SK-N-SH treated with all-trans-retinoic acid at 6 μM for 48 hours (cell line): ENCODE measurements around the gene TMEM130.

Experiments used
- GLIS3 ChIP-seq: fragments of 250-450 bp; sonication (Bioruptor Pico); IDR thresholded peaks from 2 replicates; pipeline ENCODE4 v1.5.0; 2020; ENCODE audit warnings: mild to moderate bottlenecking, moderate library complexity
- OSR1 ChIP-seq: fragments of 250-450 bp; sonication (Bioruptor Pico); IDR thresholded peaks from 2 replicates; pipeline ENCODE4 v1.8.0; 2022; ENCODE audit warnings: moderate library complexity, mild to moderate bottlenecking, inconsistent platforms
- ZNF565 ChIP-seq: fragments of 450-650 bp; formaldehyde crosslinking; conservative IDR thresholded peaks from 2 replicates; pipeline ENCODE4 v1.5.0; 2020; ENCODE audit warnings: low read depth, mild to moderate bottlenecking, moderate library complexity
- ZNF70 ChIP-seq: fragments of 450-650 bp; formaldehyde crosslinking; IDR thresholded peaks from 2 replicates; pipeline ENCODE4 v1.5.0; 2020; ENCODE audit warnings: mild to moderate bottlenecking, moderate library complexity
- TF ChIP-seq, protein P1 (sequence below): fragments of 250-450 bp; sonication (Bioruptor Pico); IDR thresholded peaks from 2 replicates; pipeline ENCODE4 v1.8.0; 2020; ENCODE audit warnings: mild to moderate bottlenecking, moderate library complexity, borderline replicate concordance
- TF ChIP-seq, protein P2 (sequence below): fragments of 250-450 bp; sonication (Bioruptor Pico); IDR thresholded peaks from 2 replicates; pipeline ENCODE4 v1.8.0; 2021; ENCODE audit warnings: low read depth, mild to moderate bottlenecking, moderate library complexity, borderline replicate concordance

DNA sequence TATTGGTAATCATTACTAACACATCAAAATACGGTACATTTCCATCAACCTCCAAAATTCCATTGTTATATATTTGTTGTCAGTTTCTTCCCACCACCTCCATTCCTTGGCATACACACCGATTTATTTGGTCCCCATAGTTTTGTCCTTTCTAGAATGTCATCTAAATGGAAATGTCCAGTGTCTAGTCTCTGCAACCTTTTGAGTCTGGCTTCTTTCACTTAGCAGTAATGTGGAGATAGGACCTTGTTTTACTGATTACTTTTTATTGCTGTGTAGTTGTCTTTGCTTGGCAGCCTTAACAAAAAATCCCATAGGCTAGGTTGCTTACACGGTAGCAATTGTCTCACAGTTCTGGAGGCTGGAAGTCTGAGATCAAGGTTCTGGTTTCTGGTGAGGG is 31.0 kb upstream of the TMEM130 start:
- TF ChIP-seq ZNF565 (CRISPR knock-in tag), result no peak
- TF ChIP-seq, protein P1, sequence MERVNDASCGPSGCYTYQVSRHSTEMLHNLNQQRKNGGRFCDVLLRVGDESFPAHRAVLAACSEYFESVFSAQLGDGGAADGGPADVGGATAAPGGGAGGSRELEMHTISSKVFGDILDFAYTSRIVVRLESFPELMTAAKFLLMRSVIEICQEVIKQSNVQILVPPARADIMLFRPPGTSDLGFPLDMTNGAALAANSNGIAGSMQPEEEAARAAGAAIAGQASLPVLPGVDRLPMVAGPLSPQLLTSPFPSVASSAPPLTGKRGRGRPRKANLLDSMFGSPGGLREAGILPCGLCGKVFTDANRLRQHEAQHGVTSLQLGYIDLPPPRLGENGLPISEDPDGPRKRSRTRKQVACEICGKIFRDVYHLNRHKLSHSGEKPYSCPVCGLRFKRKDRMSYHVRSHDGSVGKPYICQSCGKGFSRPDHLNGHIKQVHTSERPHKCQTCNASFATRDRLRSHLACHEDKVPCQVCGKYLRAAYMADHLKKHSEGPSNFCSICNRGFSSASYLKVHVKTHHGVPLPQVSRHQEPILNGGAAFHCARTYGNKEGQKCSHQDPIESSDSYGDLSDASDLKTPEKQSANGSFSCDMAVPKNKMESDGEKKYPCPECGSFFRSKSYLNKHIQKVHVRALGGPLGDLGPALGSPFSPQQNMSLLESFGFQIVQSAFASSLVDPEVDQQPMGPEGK (CRISPR knock-in tag), result no peak
- TF ChIP-seq GLIS3 (CRISPR knock-in tag), result no peak
- TF ChIP-seq, protein P2, sequence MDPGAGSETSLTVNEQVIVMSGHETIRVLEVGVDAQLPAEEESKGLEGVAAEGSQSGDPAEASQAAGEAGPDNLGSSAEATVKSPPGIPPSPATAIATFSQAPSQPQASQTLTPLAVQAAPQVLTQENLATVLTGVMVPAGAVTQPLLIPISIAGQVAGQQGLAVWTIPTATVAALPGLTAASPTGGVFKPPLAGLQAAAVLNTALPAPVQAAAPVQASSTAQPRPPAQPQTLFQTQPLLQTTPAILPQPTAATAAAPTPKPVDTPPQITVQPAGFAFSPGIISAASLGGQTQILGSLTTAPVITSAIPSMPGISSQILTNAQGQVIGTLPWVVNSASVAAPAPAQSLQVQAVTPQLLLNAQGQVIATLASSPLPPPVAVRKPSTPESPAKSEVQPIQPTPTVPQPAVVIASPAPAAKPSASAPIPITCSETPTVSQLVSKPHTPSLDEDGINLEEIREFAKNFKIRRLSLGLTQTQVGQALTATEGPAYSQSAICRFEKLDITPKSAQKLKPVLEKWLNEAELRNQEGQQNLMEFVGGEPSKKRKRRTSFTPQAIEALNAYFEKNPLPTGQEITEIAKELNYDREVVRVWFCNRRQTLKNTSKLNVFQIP (CRISPR knock-in tag), result no peak
- TF ChIP-seq OSR1 (CRISPR knock-in tag), result no peak
- no peak for TF ChIP-seq ZNF70
